ENCODE results near the gene ACOX2.

DNA sequence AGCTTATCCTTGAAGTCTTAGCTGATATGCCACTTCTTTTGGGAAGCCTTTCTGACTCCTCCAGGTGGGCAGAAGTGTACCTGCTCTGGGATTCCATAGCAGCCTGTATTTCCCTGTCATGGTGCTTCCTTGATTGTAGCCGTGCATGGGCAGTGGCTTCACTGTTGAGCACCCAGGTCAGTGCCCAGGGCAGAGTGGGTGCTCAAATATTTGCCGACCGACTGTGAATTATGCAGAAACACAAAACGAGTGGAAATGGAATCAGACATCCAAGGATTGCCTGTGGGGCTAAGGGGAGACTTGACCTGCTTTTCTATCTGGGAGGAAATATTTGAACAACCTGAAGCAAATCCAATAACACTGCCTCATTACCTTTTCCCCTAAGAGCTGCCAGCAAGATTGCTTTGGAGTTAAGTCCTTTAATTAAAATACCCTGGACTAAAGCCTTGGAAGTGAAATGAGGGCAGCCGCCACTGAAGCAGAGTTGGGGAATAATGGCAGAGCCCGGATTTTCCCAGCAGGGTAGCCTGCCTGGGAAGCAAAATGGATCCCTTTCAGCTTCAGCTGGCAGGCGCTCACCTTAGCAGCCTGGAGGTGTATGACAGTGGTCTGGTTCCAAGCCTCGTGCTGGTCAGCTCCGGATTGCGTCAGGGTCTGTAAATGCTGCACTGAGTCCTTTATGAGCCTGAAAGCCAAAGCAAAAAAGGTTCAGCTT, 14.9 kb downstream of the ACOX2 start:
- TF ChIP-seq, protein P1, sequence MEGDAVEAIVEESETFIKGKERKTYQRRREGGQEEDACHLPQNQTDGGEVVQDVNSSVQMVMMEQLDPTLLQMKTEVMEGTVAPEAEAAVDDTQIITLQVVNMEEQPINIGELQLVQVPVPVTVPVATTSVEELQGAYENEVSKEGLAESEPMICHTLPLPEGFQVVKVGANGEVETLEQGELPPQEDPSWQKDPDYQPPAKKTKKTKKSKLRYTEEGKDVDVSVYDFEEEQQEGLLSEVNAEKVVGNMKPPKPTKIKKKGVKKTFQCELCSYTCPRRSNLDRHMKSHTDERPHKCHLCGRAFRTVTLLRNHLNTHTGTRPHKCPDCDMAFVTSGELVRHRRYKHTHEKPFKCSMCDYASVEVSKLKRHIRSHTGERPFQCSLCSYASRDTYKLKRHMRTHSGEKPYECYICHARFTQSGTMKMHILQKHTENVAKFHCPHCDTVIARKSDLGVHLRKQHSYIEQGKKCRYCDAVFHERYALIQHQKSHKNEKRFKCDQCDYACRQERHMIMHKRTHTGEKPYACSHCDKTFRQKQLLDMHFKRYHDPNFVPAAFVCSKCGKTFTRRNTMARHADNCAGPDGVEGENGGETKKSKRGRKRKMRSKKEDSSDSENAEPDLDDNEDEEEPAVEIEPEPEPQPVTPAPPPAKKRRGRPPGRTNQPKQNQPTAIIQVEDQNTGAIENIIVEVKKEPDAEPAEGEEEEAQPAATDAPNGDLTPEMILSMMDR (IDR thresholded peaks at IDR 0.05) = no peak
- TF ChIP-seq EZH2 (IDR thresholded peaks at IDR 0.05) = no peak
- no peak for TF ChIP-seq EZH2phosphoT487 (IDR thresholded peaks at IDR 0.05)
